Activated CD8-positive, alpha-beta memory T cell treated with anti-CD3 and anti-CD28 coated beads, Interleukin-2, amount 10 ng/mL, durations not matched to agents 7 days and 5 days (primary cell): ENCODE measurements around the gene SLC4A2. TPM values are rescaled to one million over a fixed set of nuclear protein-coding genes. Genes with fewer than 3 reads are reported as not detected.
"Not testable (repeated sequence)": the region's sequence is repeated elsewhere in the genome, so short reads cannot be mapped to it uniquely, and the experiment has no call there.

Source experiments
- ATAC-seq: fragments of 150-1000 bp; cut with Tn5 transposase; one replicate; pipeline ENCODE4 v1.10.0; 2021; ENCODE audit warnings: moderate library complexity
- CTCF ChIA-PET: fragments of 350-600 bp; sonication (Branson Sonifier 250); formaldehyde crosslinking; loops from one replicate; lab custom pipeline; 2021; ENCODE audit warnings: antibody characterized with exemption; lab: Charles Lee
- DNase-seq: peaks from one replicate; pipeline ENCODE4 v3.0.0-alpha.2; 2020
- H3K27ac Mint-ChIP-seq: one replicate; pipeline ENCODE4 v1.8.0; 2021; ENCODE audit warnings: mild to moderate bottlenecking, mixed read lengths
- H3K27me3 Mint-ChIP-seq: one replicate; pipeline ENCODE4 v1.8.0; 2021; ENCODE audit warnings: mixed read lengths
- H3K36me3 Mint-ChIP-seq: one replicate; pipeline ENCODE4 v1.8.0; 2021; ENCODE audit warnings: mild to moderate bottlenecking, mixed read lengths
- H3K4me1 Mint-ChIP-seq: one replicate; pipeline ENCODE4 v1.8.0; 2021; ENCODE audit warnings: mixed read lengths
- H3K4me3 Mint-ChIP-seq: one replicate; pipeline ENCODE4 v1.8.0; 2021; ENCODE audit warnings: mild to moderate bottlenecking, moderate library complexity, mixed read lengths
- H3K9me3 Mint-ChIP-seq: one replicate; pipeline ENCODE4 v1.8.0; 2022; ENCODE audit warnings: low read depth, mixed read lengths
- total RNA-seq, 2 experiments: library from RNA; stranded (reverse); gene quantifications; one replicate each; pipeline ENCODE4 v1.2.3, GENCODE V29; 2021

SLC4A2 gene, protein sequence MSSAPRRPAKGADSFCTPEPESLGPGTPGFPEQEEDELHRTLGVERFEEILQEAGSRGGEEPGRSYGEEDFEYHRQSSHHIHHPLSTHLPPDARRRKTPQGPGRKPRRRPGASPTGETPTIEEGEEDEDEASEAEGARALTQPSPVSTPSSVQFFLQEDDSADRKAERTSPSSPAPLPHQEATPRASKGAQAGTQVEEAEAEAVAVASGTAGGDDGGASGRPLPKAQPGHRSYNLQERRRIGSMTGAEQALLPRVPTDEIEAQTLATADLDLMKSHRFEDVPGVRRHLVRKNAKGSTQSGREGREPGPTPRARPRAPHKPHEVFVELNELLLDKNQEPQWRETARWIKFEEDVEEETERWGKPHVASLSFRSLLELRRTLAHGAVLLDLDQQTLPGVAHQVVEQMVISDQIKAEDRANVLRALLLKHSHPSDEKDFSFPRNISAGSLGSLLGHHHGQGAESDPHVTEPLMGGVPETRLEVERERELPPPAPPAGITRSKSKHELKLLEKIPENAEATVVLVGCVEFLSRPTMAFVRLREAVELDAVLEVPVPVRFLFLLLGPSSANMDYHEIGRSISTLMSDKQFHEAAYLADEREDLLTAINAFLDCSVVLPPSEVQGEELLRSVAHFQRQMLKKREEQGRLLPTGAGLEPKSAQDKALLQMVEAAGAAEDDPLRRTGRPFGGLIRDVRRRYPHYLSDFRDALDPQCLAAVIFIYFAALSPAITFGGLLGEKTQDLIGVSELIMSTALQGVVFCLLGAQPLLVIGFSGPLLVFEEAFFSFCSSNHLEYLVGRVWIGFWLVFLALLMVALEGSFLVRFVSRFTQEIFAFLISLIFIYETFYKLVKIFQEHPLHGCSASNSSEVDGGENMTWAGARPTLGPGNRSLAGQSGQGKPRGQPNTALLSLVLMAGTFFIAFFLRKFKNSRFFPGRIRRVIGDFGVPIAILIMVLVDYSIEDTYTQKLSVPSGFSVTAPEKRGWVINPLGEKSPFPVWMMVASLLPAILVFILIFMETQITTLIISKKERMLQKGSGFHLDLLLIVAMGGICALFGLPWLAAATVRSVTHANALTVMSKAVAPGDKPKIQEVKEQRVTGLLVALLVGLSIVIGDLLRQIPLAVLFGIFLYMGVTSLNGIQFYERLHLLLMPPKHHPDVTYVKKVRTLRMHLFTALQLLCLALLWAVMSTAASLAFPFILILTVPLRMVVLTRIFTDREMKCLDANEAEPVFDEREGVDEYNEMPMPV
- 100 to 1,000 TPM; 114 to 121 TPM for total RNA-seq

DNA sequence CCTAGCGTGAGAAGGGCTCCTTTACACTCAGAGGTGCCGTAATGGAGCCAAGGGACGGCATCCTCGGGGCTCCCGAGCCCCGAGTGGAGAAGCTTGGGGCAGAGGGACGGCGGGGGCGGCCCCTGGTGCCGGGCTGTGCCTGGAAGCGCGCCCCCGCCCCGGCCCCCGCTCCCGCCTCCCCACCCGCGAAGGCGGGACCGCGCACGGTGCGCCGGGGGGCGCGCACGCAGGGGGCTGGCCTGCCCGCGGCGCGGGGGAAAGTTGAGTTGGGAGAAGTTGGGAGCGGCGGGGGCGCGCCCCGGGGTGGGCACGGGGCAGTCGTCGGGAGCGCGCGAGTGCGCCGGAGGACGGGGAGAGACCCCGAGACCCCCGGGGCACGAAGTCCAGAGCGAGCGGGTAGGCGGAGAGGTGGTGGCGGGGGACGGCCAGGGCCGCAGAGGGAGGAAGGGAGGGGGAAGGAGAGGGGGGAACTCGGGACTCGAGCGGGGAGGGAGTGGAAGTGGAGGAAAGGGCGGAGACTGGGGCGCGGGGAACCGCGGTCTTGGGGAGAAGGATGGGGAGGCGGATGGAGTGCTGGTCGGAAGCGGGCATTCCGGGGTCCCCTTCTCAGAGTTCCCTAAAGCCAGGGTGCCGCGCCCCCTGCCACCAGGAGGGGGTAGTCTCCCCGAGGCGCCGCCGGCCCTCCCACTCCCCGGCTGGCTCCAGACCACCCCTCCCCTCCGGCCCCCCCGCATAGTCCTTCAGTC, at the start of gene SLC4A2:
SLC4A2 (plus strand) TSS at position 223 of the 746 bp plus-strand sequence. CDS start 2,399 bp downstream, outside the sequence.
- peaks cover 34% of the 10 kb centered on the region for H3K4me1 Mint-ChIP-seq
- no peaks in the 10 kb centered on the region for H3K27me3 Mint-ChIP-seq
- CTCF ChIA-PET = interaction anchor here (0.7 to 1.4 kb wide), 14 partner anchors 8 to 116 kb away, joined by 3 to 6 read pairs (median 3); partner anchors contain the start of genes ABCB8, AGAP3 and FASTK
- H3K4me3 Mint-ChIP-seq = peak within 1 kb of the TSS; percentile 91
- DNase-seq = peak; percentile 78
- peak within 1 kb of the TSS; percentile 97 for H3K27ac Mint-ChIP-seq
- H3K9me3 Mint-ChIP-seq = no peaks in the 10 kb centered on the region
- H3K36me3 Mint-ChIP-seq = no peaks in the 10 kb centered on the region
- peak; percentile 28 for ATAC-seq

DNA sequence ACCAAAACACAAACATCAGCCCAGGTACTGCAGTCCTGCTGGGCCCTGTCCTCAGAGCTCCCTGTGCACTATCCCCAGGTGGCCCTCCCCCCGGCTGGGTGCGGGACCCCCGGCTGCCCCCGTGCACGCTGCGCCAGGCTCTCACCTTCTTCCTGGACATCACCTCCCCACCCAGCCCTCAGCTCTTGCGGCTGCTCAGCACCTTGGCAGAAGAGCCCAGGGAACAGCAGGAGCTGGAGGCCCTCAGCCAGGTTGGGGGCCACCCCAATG, 49.4 kb upstream of the SLC4A2 start:
- Mint-ChIP-seq H3K4me1 (peaks cover 60% of the 10 kb centered on the region), H3K4me3 (no peak overlapping the region), H3K27ac (peak overlapping the region; percentile 78), H3K27me3 (no peaks in the 10 kb centered on the region), H3K9me3 (no peaks in the 10 kb centered on the region), H3K36me3 (peaks cover 2% of the 10 kb centered on the region)
- DNase-seq = no peak
- CTCF ChIA-PET = interaction anchor here (1.2 to 7.5 kb wide), 12 partner anchors 8 to 112 kb away, joined by 3 to 76 read pairs (median 9); partner anchors contain the start of genes ABCB8 and NOS3
- ATAC-seq = no peak

DNA sequence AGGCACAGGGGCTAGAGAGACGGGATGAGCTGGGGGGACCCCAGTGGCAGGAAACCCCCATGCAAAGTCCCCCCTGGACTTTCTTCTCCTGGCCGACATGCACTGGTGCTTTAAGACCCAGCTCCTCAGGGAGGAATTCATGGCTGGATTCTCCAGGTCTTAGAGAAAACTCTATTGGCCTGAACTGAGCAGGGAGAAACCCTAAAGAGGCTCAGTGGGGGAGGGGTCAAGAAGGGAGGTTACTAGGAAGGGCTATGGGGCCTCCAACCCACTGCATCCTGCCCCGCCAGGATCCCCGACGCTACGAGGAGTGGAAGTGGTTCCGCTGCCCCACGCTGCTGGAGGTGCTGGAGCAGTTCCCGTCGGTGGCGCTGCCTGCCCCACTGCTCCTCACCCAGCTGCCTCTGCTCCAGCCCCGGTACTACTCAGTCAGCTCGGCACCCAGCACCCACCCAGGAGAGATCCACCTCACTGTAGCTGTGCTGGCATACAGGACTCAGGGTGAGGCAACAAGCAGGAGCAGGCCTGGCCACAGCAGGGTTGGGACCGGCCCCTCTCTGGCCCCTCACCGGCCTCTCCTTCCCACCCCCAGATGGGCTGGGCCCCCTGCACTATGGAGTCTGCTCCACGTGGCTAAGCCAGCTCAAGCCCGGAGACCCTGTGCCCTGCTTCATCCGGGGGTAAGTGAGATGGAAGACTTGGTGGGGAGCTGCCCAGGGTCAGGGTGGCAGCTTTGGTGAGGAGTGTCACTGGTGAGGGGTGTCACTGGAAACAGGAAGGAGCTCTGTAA, 48.9 kb upstream of the SLC4A2 start:
- CTCF ChIA-PET = interaction anchor here (0.8 to 7.5 kb wide), 13 partner anchors 7 to 234 kb away, joined by 3 to 76 read pairs (median 8); partner anchors contain the start of genes ABCB8 and NOS3
- Mint-ChIP-seq H3K4me1 (peaks cover 65% of the 10 kb centered on the region), H3K36me3 (peaks cover 2% of the 10 kb centered on the region), H3K27ac (peak overlapping the region; percentile 78), H3K9me3 (no peaks in the 10 kb centered on the region), H3K27me3 (no peaks in the 10 kb centered on the region), H3K4me3 (peak overlapping the region; percentile 51)
- ATAC-seq = no peak
- peak; percentile 61 for DNase-seq

DNA sequence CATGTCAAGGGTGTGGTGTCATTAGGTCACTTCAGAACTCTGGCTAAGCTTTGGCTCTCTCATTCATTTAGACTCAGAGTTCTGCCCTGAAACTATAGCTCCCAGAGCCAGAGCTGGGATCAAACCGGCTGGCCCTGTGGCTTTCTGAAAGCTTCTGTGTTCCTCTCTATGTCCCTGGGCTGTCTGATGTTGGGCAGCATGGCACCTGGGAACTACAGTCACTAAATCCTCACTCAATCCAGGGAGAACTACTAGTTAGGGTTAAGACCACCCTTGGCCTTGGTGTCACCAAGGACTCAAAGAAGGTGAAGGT, 48.3 kb upstream of the SLC4A2 start:
- Mint-ChIP-seq H3K9me3 (no peaks in the 10 kb centered on the region), H3K4me1 (peaks cover 67% of the 10 kb centered on the region), H3K27me3 (no peaks in the 10 kb centered on the region), H3K27ac (peak overlapping the region; percentile 78), H3K36me3 (peaks cover 2% of the 10 kb centered on the region), H3K4me3 (peak overlapping the region; percentile 51)
- CTCF ChIA-PET = interaction anchor here (0.8 to 7.5 kb wide), 11 partner anchors 7 to 233 kb away, joined by 3 to 76 read pairs (median 10); partner anchors contain the start of genes ABCB8 and NOS3
- ATAC-seq = peak; percentile 9
- no peak for DNase-seq

DNA sequence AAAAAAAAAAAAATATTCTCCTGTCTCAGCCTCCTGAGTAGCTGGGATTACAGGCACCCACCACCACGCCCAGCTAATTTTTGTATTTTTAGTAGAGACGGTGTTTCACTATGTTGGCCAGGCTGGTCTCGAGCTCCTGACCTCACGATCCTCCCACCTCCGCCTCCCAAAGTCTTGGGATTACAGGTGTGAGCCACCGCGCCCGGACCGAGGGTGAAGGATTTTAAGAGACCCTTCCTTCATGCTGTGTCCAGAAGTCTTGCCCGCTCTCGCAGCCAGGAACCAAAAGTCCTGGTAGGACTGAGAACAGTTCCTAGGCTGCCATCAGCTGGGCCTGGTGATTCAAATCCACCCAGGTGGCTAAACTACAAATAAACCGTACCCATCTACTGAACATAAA, 47.8 kb upstream of the SLC4A2 start:
- CTCF ChIA-PET = interaction anchor here (1.9 to 6.9 kb wide), 6 partner anchors 14 to 103 kb away, joined by 7 to 38 read pairs (median 10); partner anchors contain the start of genes ABCB8 and NOS3
- peak overlapping the region; percentile 75 for H3K27ac Mint-ChIP-seq

DNA sequence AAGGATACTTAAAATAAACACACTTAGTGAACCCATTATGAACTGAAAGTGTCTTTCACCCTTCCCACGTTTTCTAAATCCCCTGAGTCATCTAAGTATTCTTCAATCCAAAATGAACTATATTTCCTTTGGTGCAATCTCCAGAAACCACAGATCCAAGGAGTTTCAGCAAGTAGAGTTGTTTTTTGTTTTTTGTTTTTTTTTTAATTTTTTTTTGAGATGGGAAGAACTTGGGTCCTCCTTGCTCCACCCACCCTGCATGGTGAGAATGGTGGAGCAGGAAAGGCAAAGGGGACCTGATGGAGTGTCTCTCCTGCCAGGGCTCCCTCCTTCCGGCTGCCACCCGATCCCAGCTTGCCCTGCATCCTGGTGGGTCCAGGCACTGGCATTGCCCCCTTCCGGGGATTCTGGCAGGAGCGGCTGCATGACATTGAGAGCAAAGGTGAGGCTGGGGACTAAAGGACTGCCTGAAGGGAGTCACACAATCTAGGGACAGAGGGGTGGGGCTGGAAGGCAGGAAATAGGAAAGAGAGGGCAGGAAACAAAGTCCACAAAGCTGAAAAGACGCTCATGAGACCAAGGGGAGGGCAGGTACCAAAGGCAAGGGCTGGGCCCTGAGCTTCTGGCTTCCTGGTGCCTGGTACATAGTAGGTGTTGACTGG, 47.2 kb upstream of the SLC4A2 start:
- DNase-seq (no peak), ATAC-seq (no peak)
- peaks cover 2% of the 10 kb centered on the region for H3K36me3 Mint-ChIP-seq
- H3K9me3 Mint-ChIP-seq = no peaks in the 10 kb centered on the region
- H3K27me3 Mint-ChIP-seq = peaks cover 3% of the 10 kb centered on the region
- no peak overlapping the region for H3K4me3 Mint-ChIP-seq
- peak overlapping the region; percentile 75 for H3K27ac Mint-ChIP-seq
- H3K4me1 Mint-ChIP-seq = peaks cover 67% of the 10 kb centered on the region
- CTCF ChIA-PET = interaction anchor here (0.8 to 6.9 kb wide), 5 partner anchors 16 to 103 kb away, joined by 3 to 38 read pairs (median 16); partner anchors contain the start of genes ABCB8 and NOS3

More for the DNA sequence above, 47.8 kb upstream of the SLC4A2 start:
- H3K9me3 Mint-ChIP-seq, H3K27me3 Mint-ChIP-seq, DNase-seq, H3K36me3 Mint-ChIP-seq, ATAC-seq, H3K4me3 Mint-ChIP-seq: not testable (repeated sequence)
- H3K4me1 Mint-ChIP-seq = peaks cover 67% of the 10 kb centered on the region

DNA sequence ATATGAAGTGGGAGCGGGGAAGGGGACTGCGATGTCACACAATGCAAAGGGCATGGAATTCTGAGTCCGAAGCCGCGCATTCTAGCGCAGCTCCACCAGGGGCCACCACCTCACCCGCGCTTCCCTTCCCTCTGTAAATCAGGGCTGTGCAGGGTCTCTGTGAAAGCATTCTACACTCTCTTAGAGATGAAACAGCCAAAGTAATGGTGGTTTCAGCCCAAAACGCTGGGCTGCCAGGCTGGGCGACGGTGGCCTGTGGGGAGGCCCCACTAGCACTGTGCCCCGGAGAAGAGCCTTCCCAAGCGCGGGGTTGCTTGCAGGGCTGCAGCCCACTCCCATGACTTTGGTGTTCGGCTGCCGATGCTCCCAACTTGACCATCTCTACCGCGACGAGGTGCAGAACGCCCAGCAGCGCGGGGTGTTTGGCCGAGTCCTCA, 46.5 kb upstream of the SLC4A2 start:
- H3K27ac Mint-ChIP-seq = peak overlapping the region; percentile 63
- CTCF ChIA-PET = interaction anchor here (0.8 to 2.8 kb wide), 4 partner anchors 15 to 115 kb away, joined by 3 to 16 read pairs (median 6); partner anchors contain the start of gene ABCB8
- no peak for ATAC-seq

DNA sequence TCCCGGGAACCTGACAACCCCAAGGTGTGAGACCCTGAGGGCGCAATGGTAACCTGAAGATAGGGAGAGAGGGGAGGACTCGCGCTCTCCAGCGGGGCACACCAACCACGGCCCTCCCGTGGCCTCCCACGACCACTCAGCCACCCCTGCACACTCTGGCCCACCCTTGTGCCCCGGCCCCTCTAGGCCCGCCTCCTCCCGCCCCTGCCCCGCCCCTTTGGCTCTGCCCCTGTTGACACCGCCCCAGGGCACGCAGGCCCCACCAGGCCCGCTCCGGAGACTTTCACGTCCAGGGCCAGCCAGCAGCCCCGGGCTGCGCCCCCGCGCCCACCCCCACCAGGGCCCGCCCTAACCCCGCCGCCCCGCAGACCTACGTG, 46.0 kb upstream of the SLC4A2 start:
- Mint-ChIP-seq H3K27me3 (peaks cover 9% of the 10 kb centered on the region), H3K36me3 (peaks cover 2% of the 10 kb centered on the region), H3K4me1 (peaks cover 66% of the 10 kb centered on the region), H3K9me3 (no peaks in the 10 kb centered on the region), H3K27ac (no peak overlapping the region), H3K4me3 (peak overlapping the region; percentile 82)
- ATAC-seq (no peak), DNase-seq (no peak)
- CTCF ChIA-PET = interaction anchor here (1.0 to 7.8 kb wide), 7 partner anchors 9 to 115 kb away, joined by 3 to 61 read pairs (median 7); partner anchors contain the start of gene ABCB8

More for the DNA sequence above, 46.5 kb upstream of the SLC4A2 start:
- Mint-ChIP-seq H3K4me3 (no peak overlapping the region), H3K4me1 (peaks cover 66% of the 10 kb centered on the region), H3K36me3 (peaks cover 2% of the 10 kb centered on the region), H3K9me3 (no peaks in the 10 kb centered on the region), H3K27me3 (peaks cover 5% of the 10 kb centered on the region)
- no peak for DNase-seq

DNA sequence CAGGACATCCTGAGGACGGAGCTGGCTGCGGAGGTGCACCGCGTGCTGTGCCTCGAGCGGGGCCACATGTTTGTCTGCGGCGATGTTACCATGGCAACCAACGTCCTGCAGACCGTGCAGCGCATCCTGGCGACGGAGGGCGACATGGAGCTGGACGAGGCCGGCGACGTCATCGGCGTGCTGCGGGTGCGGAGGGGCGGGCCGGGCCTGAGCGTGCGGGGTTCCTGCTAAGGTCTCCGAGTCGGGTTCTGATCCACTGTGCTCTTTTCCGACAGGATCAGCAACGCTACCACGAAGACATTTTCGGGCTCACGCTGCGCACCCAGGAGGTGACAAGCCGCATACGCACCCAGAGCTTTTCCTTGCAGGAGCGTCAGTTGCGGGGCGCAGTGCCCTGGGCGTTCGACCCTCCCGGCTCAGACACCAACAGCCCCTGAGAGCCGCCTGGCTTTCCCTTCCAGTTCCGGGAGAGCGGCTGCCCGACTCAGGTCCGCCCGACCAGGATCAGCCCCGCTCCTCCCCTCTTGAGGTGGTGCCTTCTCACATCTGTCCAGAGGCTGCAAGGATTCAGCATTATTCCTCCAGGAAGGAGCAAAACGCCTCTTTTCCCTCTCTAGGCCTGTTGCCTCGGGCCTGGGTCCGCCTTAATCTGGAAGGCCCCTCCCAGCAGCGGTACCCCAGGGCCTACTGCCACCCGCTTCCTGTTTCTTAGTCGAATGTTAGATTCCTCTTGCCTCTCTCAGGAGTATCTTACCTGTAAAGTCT, 45.5 kb upstream of the SLC4A2 start:
- ATAC-seq (peak; percentile 74), DNase-seq (peak; percentile 97)
- Mint-ChIP-seq H3K36me3 (peaks cover 2% of the 10 kb centered on the region), H3K27me3 (peaks cover 13% of the 10 kb centered on the region), H3K4me3 (peak overlapping the region; percentile 82), H3K9me3 (no peaks in the 10 kb centered on the region), H3K4me1 (peaks cover 66% of the 10 kb centered on the region), H3K27ac (peak overlapping the region; percentile 96)
- CTCF ChIA-PET = interaction anchor here (0.7 to 7.8 kb wide), 9 partner anchors 8 to 210 kb away, joined by 3 to 61 read pairs (median 6); partner anchors contain the start of gene ABCB8

DNA sequence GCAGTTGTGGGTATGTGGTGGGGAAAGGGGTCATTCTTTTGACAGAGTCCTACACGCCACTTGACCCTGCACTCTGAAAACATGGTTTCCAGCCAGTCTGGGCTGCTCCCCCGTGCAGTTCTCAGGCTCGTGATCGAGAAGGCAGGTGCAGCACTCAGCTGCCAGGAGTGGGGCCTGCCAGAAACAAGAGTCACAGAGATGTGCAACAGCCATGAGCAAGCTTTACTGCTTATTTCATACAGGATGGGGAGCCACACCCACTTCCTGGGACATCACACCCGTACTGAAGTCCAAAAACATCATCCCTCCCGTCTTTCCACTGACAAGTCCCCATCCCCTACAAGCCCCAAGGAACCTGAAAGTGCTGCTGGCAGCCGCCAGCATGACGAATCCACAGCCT, 44.4 kb upstream of the SLC4A2 start:
- H3K27me3 Mint-ChIP-seq = peaks cover 21% of the 10 kb centered on the region
- ATAC-seq (no peak), DNase-seq (no peak)

More for the DNA sequence above, 44.4 kb upstream of the SLC4A2 start:
- H3K4me1 Mint-ChIP-seq = peaks cover 71% of the 10 kb centered on the region
- CTCF ChIA-PET = interaction anchor here (0.7 to 7.8 kb wide), 9 partner anchors 13 to 209 kb away, joined by 3 to 61 read pairs (median 7); partner anchors contain the start of gene ABCB8
- H3K4me3 Mint-ChIP-seq = peak overlapping the region; percentile 44
- peaks cover 2% of the 10 kb centered on the region for H3K36me3 Mint-ChIP-seq
- no peaks in the 10 kb centered on the region for H3K9me3 Mint-ChIP-seq
- peak overlapping the region; percentile 96 for H3K27ac Mint-ChIP-seq
